ENCODE data around the gene SGSM2. TPM values are rescaled to one million over a fixed set of nuclear protein-coding genes. Genes with fewer than 3 reads are reported as not detected.

The SGSM2 gene
- polyA plus RNA-seq, 3 donors: 61.6 to 79.9 (median 74.7) TPM

- no peak for DNase-seq (ENCODE audit: extremely low read depth in 1 of 11, low read depth in 9 of 11, low spot score in 4 of 11)
Observed at GRCh38 chr17:2323629-2324314, 13.5 kb upstream of the SGSM2 start.

GRCh38 chr17:2331303-2331702 lies 6.0 kb upstream of the SGSM2 start:
- no peak for DNase-seq (ENCODE audit: extremely low read depth in 1 of 11, low read depth in 9 of 11, low spot score in 4 of 11)

- no peak for DNase-seq (ENCODE audit: extremely low read depth in 1 of 11, low read depth in 9 of 11, low spot score in 4 of 11)
Observed at GRCh38 chr17:2335726-2336214, 1.5 kb upstream of the SGSM2 start.

GRCh38 chr17:2336215-2336851 lies 968 bp upstream of the SGSM2 start, which contains the start of gene TSR1:
TSR1 (minus strand) TSS chr17:2336457; CDS start chr17:2336427, 30 bp downstream.
- peak in 10 of 11 donors; percentile 72 to 92 (median 86) for DNase-seq (ENCODE audit: extremely low read depth in 1 of 11, low read depth in 9 of 11, low spot score in 4 of 11)

GRCh38 chr17:2337544-2338314 lies 428 bp downstream of the SGSM2 start:
- peak in 2 of 11 donors; percentile 29 to 56 for DNase-seq (ENCODE audit: extremely low read depth in 1 of 11, low read depth in 9 of 11, low spot score in 4 of 11)

GRCh38 chr17:2338315-2338657 lies 985 bp downstream of the SGSM2 start:
- no peak for DNase-seq (ENCODE audit: extremely low read depth in 1 of 11, low read depth in 9 of 11, low spot score in 4 of 11)

GRCh38 chr17:2343421-2343820 lies 6.1 kb downstream of the SGSM2 start:
- DNase-seq (ENCODE audit: extremely low read depth in 1 of 11, low read depth in 9 of 11, low spot score in 4 of 11): no peak

GRCh38 chr17:2344528-2344927 lies 7.2 kb downstream of the SGSM2 start:
- DNase-seq (ENCODE audit: extremely low read depth in 1 of 11, low read depth in 9 of 11, low spot score in 4 of 11): no peak

GRCh38 chr17:2346475-2346874 lies 9.2 kb downstream of the SGSM2 start:
- DNase-seq (ENCODE audit: extremely low read depth in 1 of 11, low read depth in 9 of 11, low spot score in 4 of 11): no peak

- DNase-seq (ENCODE audit: extremely low read depth in 1 of 11, low read depth in 9 of 11, low spot score in 4 of 11): peak in 5 of 11 donors; percentile 40 to 75 (median 68)
Observed at GRCh38 chr17:2347805-2348685, 10.7 kb downstream of the SGSM2 start.

GRCh38 chr17:2351269-2351668 lies 14.0 kb downstream of the SGSM2 start:
- DNase-seq (ENCODE audit: extremely low read depth in 1 of 11, low read depth in 9 of 11, low spot score in 4 of 11): no peak

- no peak for DNase-seq (ENCODE audit: extremely low read depth in 1 of 11, low read depth in 9 of 11, low spot score in 4 of 11)
Observed at GRCh38 chr17:2354311-2354710, 17.0 kb downstream of the SGSM2 start.

GRCh38 chr17:2357237-2357636 lies 19.9 kb downstream of the SGSM2 start:
- DNase-seq (ENCODE audit: extremely low read depth in 1 of 11, low read depth in 9 of 11, low spot score in 4 of 11): no peak

GRCh38 chr17:2357931-2358434 lies 20.7 kb downstream of the SGSM2 start:
- no peak for DNase-seq (ENCODE audit: extremely low read depth in 1 of 11, low read depth in 9 of 11, low spot score in 4 of 11)

GRCh38 chr17:2361010-2361760 lies 23.9 kb downstream of the SGSM2 start:
- DNase-seq (ENCODE audit: extremely low read depth in 1 of 11, low read depth in 9 of 11, low spot score in 4 of 11): no peak

GRCh38 chr17:2362016-2362415 lies 24.7 kb downstream of the SGSM2 start:
- no peak for DNase-seq (ENCODE audit: extremely low read depth in 1 of 11, low read depth in 9 of 11, low spot score in 4 of 11)

GRCh38 chr17:2362416-2362815 lies 25.1 kb downstream of the SGSM2 start:
- no peak for DNase-seq (ENCODE audit: extremely low read depth in 1 of 11, low read depth in 9 of 11, low spot score in 4 of 11)

- no peak for DNase-seq (ENCODE audit: extremely low read depth in 1 of 11, low read depth in 9 of 11, low spot score in 4 of 11)
Observed at GRCh38 chr17:2362881-2363280, 25.6 kb downstream of the SGSM2 start.

Measured in renal cortex interstitium (tissue), 11 donors.